GM19438 (cell line): ENCODE data around the gene CNPY1.

ENCODE experiments used
- ATAC-seq: cut with Tn5 transposase; IDR thresholded peaks from one replicate; pipeline ENCODE4 v1.9.1; 2021; ENCODE audit warnings: low read depth; ENCODE audit not compliant: unreplicated experiment

Gene CNPY1

GRCh38 chr7:155490697-155491628 is 55.4 kb downstream of the CNPY1 start:
- peak; percentile 95 for ATAC-seq

- ATAC-seq: peak; percentile 47
Observed at GRCh38 chr7:155489862-155490696, 56.3 kb downstream of the CNPY1 start.

GRCh38 chr7:155489158-155489840 is 57.1 kb downstream of the CNPY1 start:
- no peak for ATAC-seq

- no peak for ATAC-seq
Observed at GRCh38 chr7:155488483-155489127, 57.8 kb downstream of the CNPY1 start.

GRCh38 chr7:155487509-155488482 is 58.6 kb downstream of the CNPY1 start:
- ATAC-seq: no peak

- no peak for ATAC-seq
Observed at GRCh38 chr7:155486783-155487508, 59.4 kb downstream of the CNPY1 start.

GRCh38 chr7:155484483-155485399 is 61.6 kb downstream of the CNPY1 start:
- ATAC-seq: no peak

GRCh38 chr7:155483868-155484325 is 62.5 kb downstream of the CNPY1 start:
- ATAC-seq: no peak

- no peak for ATAC-seq
Observed at GRCh38 chr7:155483245-155483644, 63.1 kb downstream of the CNPY1 start.

GRCh38 chr7:155482511-155483183 is 63.7 kb downstream of the CNPY1 start:
- ATAC-seq: no peak

GRCh38 chr7:155481764-155482163 is 64.6 kb downstream of the CNPY1 start:
- ATAC-seq: no peak

GRCh38 chr7:155477476-155477875 is 68.9 kb downstream of the CNPY1 start:
- ATAC-seq: peak; percentile 96

GRCh38 chr7:155471718-155472117 is 74.6 kb downstream of the CNPY1 start:
- ATAC-seq: no peak

GRCh38 chr7:155470686-155471638 is 75.4 kb downstream of the CNPY1 start:
- ATAC-seq: no peak

GRCh38 chr7:155470186-155470487 is 76.2 kb downstream of the CNPY1 start:
- ATAC-seq: no peak
